HepG2 (cell line): ENCODE results near the gene SPTSSA. TPM values are rescaled to one million over a fixed set of nuclear protein-coding genes. Genes with fewer than 3 reads are reported as not detected.
A peak's percentile ranks its signal among the peaks of the same experiment; 100 is the strongest.

ENCODE experiments used
- BCL6 ChIP-seq: IDR thresholded peaks from 2 replicates; pipeline ENCODE4 v1.6.1; 2016; ENCODE audit warnings: missing genetic modification reagents, missing compliant biosample characterization
- DMTF1 ChIP-seq: sonication (generic); formaldehyde crosslinking; IDR thresholded peaks from 2 replicates; pipeline ENCODE4 v1.4.0; 2020; ENCODE audit warnings: mild to moderate bottlenecking, missing genetic modification reagents
- FOSL1 ChIP-seq: sonication (generic); formaldehyde crosslinking; IDR thresholded peaks from 2 replicates; pipeline ENCODE4 v1.9.0; 2021; ENCODE audit warnings: missing genetic modification reagents, borderline replicate concordance
- FOXC1 ChIP-seq: sonication (generic); formaldehyde crosslinking; IDR thresholded peaks from 2 replicates; pipeline ENCODE4 v1.8.0; 2022; ENCODE audit warnings: mild to moderate bottlenecking, missing genetic modification reagents, borderline replicate concordance
- HNF4G ChIP-seq, 2 experiments: sonication (generic) in 1 of 2; formaldehyde crosslinking in 1 of 2; IDR thresholded peaks; 2 replicates each; pipeline versions ENCODE4 v1.4.0 to v1.6.1; 2011 to 2020; ENCODE audit warnings: borderline replicate concordance in 2 of 2, low read depth in 2 of 2, mild to moderate bottlenecking in 2 of 2, low read length in 1 of 2, missing genetic modification reagents in 1 of 2, moderate library complexity in 1 of 2
- LCORL ChIP-seq, 2 experiments: fragments of 450-650 bp in 1 of 2; sonication (generic) in 1 of 2; formaldehyde crosslinking in 1 of 2; IDR thresholded peaks; 2 replicates each; pipeline versions ENCODE4 v1.5.0 to v1.6.1; 2017 to 2020; ENCODE audit warnings: antibody characterized with exemption in 1 of 2, missing genetic modification reagents in 1 of 2
- MAFF ChIP-seq: IDR thresholded peaks from 2 replicates; pipeline ENCODE4 v1.6.1; 2011; ENCODE audit warnings: low read depth, low read length, improper control_type of control experiment
- NAIF1 ChIP-seq: sonication (generic); formaldehyde crosslinking; IDR thresholded peaks from 2 replicates; pipeline ENCODE4 v1.5.0; 2020; ENCODE audit warnings: mild to moderate bottlenecking, missing genetic modification reagents, borderline replicate concordance
- NFYC ChIP-seq: IDR thresholded peaks from 2 replicates; pipeline ENCODE4 v1.6.1; 2016; ENCODE audit warnings: missing genetic modification reagents, missing compliant biosample characterization
- POLR2A ChIP-seq, 2 experiments: IDR thresholded peaks; 2 replicates each; pipeline ENCODE4 v1.6.1; 2011; ENCODE audit warnings: low read depth in 2 of 2, low read length in 2 of 2, mild to moderate bottlenecking in 1 of 2, moderate library complexity in 1 of 2; ENCODE audit not compliant: insufficient read depth in 1 of 2
- PPARG ChIP-seq: conservative IDR thresholded peaks from 2 replicates; pipeline ENCODE4 v1.6.1; 2016; ENCODE audit warnings: missing biosample characterization, missing genetic modification reagents
- RERE ChIP-seq: IDR thresholded peaks from 2 replicates; pipeline ENCODE4 v1.6.1; 2016; ENCODE audit warnings: low read depth, missing genetic modification reagents, missing compliant biosample characterization
- SP5 ChIP-seq: IDR thresholded peaks from 2 replicates; pipeline ENCODE4 v1.6.1; 2016; ENCODE audit warnings: low read depth, borderline replicate concordance
- SRSF9 ChIP-seq: fragments of 200-400 bp; formaldehyde crosslinking; IDR thresholded peaks from 2 replicates; pipeline ENCODE4 v1.6.1; 2018; ENCODE audit warnings: borderline replicate concordance, mild to moderate bottlenecking, low read depth, low read length; ENCODE audit not compliant: insufficient read depth, poor library complexity, severe bottlenecking
- TARDBP ChIP-seq: sonication (generic); formaldehyde crosslinking; IDR thresholded peaks from 2 replicates; pipeline ENCODE4 v1.8.0; 2022; ENCODE audit warnings: mild to moderate bottlenecking, missing genetic modification reagents
- TBL1XR1 ChIP-seq: fragments of 150-350 bp; IDR thresholded peaks from 2 replicates; pipeline ENCODE4 v1.6.1; 2014; ENCODE audit warnings: borderline replicate concordance, low read length; ENCODE audit not compliant: partially characterized antibody
- ZFP37 ChIP-seq: sonication (generic); formaldehyde crosslinking; IDR thresholded peaks from 2 replicates; pipeline ENCODE4 v1.4.0; 2020; ENCODE audit warnings: missing genetic modification reagents, borderline replicate concordance
- ZNF3 ChIP-seq: IDR thresholded peaks from 2 replicates; pipeline ENCODE4 v1.7.0; 2017; ENCODE audit warnings: inconsistent platforms
- ZNF432 ChIP-seq: sonication (generic); formaldehyde crosslinking; IDR thresholded peaks from 2 replicates; pipeline ENCODE4 v1.5.0; 2020; ENCODE audit warnings: missing genetic modification reagents, mild to moderate bottlenecking, borderline replicate concordance
- ZNF513 ChIP-seq: sonication (generic); formaldehyde crosslinking; conservative IDR thresholded peaks from 2 replicates; pipeline ENCODE4 v1.5.0; 2020; ENCODE audit warnings: missing genetic modification reagents
- ZNF547 ChIP-seq: sonication (generic); formaldehyde crosslinking; IDR thresholded peaks from 2 replicates; pipeline ENCODE4 v1.5.1; 2020; ENCODE audit warnings: mild to moderate bottlenecking, missing genetic modification reagents
- polyA plus RNA-seq, 8 experiments: library from polyadenylated mRNA; depleted of rRNA in 3 of 8; stranded (reverse) in 7 of 8; unstranded in 1 of 8; fragments of >200 nt; fragmentation: Illumina TruSeq in 4 of 8; extraction: Trizol in 4 of 8; gene quantifications; 2 replicates each; pipeline versions ENCODE4 v1.2.1 to v1.2.3, GENCODE V29; 2011 to 2016; ENCODE audit warnings: low read depth in 4 of 8, missing spikeins in 1 of 8, mixed read lengths in 1 of 8; ENCODE audit not compliant: insufficient read depth in 1 of 8
- total RNA-seq, 5 experiments: library from RNA; depleted of rRNA; stranded (reverse); fragments of >200 nt; fragmentation: Illumina TruSeq; extraction: Trizol; gene quantifications; 2 replicates each; pipeline ENCODE4 v1.2.3, GENCODE V29; 2016; ENCODE audit warnings: low read depth in 1 of 5

The SPTSSA gene
- total and polyA plus RNA-seq, 2 of the 13 experiments (the other 11 are each of a cell fraction or from before 2014, with no cell fraction given), result 19.1 to 86.1 TPM

GRCh38 chr14:34452258-34452822, 9.7 kb downstream of the SPTSSA start (continued):
- no peak for TF ChIP-seq RERE (CRISPR knock-in tag)
- TF ChIP-seq LCORL (IDR thresholded peaks at IDR 0.05), result no peak
- no peak for TF ChIP-seq LCORL (CRISPR knock-in tag; IDR thresholded peaks at IDR 0.05)
- no peak for TF ChIP-seq ZNF513 (CRISPR knock-in tag)
- TF ChIP-seq ZNF432, result no peak
- 0 out of 2 replicates have a peak, but pooled peaks have one; percentile 26 for TF ChIP-seq BCL6 (CRISPR knock-in tag)
- TF ChIP-seq TBL1XR1, result no peak
- peak; percentile 57 for TF ChIP-seq MAFF
- TF ChIP-seq HNF4G (IDR thresholded peaks at IDR 0.05; ENCODE audit: borderline replicate concordance, low read depth, low read length), result no peak
- no peak for TF ChIP-seq HNF4G (CRISPR knock-in tag; IDR thresholded peaks at IDR 0.05; ENCODE audit: borderline replicate concordance, low read depth)
- no peak for TF ChIP-seq SP5 (CRISPR knock-in tag)
- TF ChIP-seq TARDBP (CRISPR knock-in tag), result no peak
- TF ChIP-seq FOSL1 (CRISPR knock-in tag), result no peak
- no peak for TF ChIP-seq NFYC (CRISPR knock-in tag)
- TF ChIP-seq FOXC1 (CRISPR knock-in tag), result no peak
- TF ChIP-seq ZNF3 (CRISPR knock-in tag), result peak; percentile 88; the same call in 1 of the 2 replicates
- no peak for TF ChIP-seq PPARG (CRISPR knock-in tag)
- no peak for TF ChIP-seq NAIF1 (CRISPR knock-in tag)
- no peak for TF ChIP-seq ZNF547 (CRISPR knock-in tag)
- no peak for TF ChIP-seq DMTF1 (CRISPR knock-in tag)
- TF ChIP-seq ZFP37 (CRISPR knock-in tag), result no peak
- TF ChIP-seq POLR2A (IDR thresholded peaks at IDR 0.05; ENCODE audit: insufficient read depth in 1 of 2, low read depth in 2 of 2, low read length in 2 of 2), result 0 out of 4 replicates have a peak, but pooled peaks of 1 of the 2 experiments have one; percentile 9
- no peak for TF ChIP-seq SRSF9
